ENCODE measurements around the gene ARID3B. TPM values are rescaled to one million over a fixed set of nuclear protein-coding genes. Genes with fewer than 3 reads are reported as not detected.
A peak's percentile ranks its signal among the peaks of the same experiment; 100 is the strongest.

The ARID3B gene
- total and polyA plus RNA-seq, 2 of the 13 experiments (the other 11 are each of a cell fraction or from before 2014, with no cell fraction given) = 5.3 to 12.8 TPM

DNA sequence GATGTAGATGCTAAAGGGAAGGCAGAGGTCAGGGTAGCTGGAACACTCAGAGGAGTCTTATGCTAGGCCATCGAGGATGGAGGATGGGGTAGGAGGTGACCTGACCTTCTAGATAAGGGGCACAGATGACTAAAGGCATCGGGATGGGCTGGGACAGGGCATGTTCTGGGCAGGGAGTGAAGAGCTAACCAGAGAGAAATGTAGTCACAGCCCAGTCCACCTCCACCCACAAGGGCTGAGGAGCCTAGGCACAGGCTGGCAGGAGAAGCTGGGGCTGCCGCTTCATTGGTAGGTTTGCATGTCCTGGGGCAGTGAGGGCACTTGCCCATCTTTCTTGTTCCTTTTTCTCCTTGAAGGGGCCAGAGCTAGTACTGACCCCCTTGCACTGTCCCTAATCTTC, 87.2 kb downstream of the ARID3B start:
- H3K27ac ChIP-seq (ENCODE audit: extremely low read length, insufficient read depth, low read length) = no peak overlapping the region
- no peak overlapping the region for H3K9ac ChIP-seq (ENCODE audit: insufficient read depth, low read depth, low read length)
- no peaks in the 10 kb centered on the region for H3K27me3 ChIP-seq (ENCODE audit: control insufficient read depth in 1 of 2, insufficient read depth in 2 of 2, low read length in 2 of 2)
- H2AFZ ChIP-seq (ENCODE audit: low read length) = no peak overlapping the region
- ATAC-seq (no peak), FAIRE-seq (no peak), DNase-seq (ENCODE audit: low spot score) (no peak)
- H3K4me1 ChIP-seq (ENCODE audit: insufficient read depth, low read length) = peaks cover 20% of the 10 kb centered on the region
- H3K9me3 ChIP-seq (ENCODE audit: low read length) = no peaks in the 10 kb centered on the region
- ChIA-PET POLR2A (interaction anchor here (0.6 to 1.1 kb wide), 2 partner anchors 97 to 132 kb away, joined by 3 to 5 read pairs; no protein-coding TSS in a partner anchor), CTCF (ENCODE audit: low intra/inter-chr PET ratio, low total read pairs) (no interaction called here)
- peaks cover 21% of the 10 kb centered on the region for H4K20me1 ChIP-seq (ENCODE audit: insufficient read depth, low read length)
- H3K4me2 ChIP-seq (ENCODE audit: low read depth, low read length) = no peak overlapping the region
- no peaks in the 10 kb centered on the region for H3K79me2 ChIP-seq (ENCODE audit: insufficient read depth, low read length)
- peaks cover 66 to 87% of the 10 kb centered on the region in 2 experiments for H3K36me3 ChIP-seq (replicated peaks in 1 of 2; ENCODE audit: control insufficient read depth in 1 of 2, insufficient read depth in 2 of 2, low read length in 2 of 2)
- WGBS (ENCODE audit: low lambda C conversion rate) = 87% methylated on average over 3 of the region's 3 CpGs
- in situ Hi-C loops (cut with HindIII; ENCODE audit: extremely low pct_ligation_motif_present, low pct_unique_long_range_greater_than_20kb) (no loop called here), intact Hi-C loops (cut with micrococcal nuclease; ENCODE audit: unreplicated experiment) (no loop called here)
- BruUV-seq (replicated peaks) = no TSS peak
- peak; percentile 9 for TF ChIP-seq RBM22 (optimal IDR thresholded peaks at IDR 0.05; ENCODE audit: low read length)
- TF ChIP-seq E2F5 (CRISPR knock-in tag; conservative IDR thresholded peaks at IDR 0.05) = no peak
- no peak overlapping the region for H3K4me3 ChIP-seq (replicated peaks in 1 of 3; ENCODE audit: insufficient read depth in 1 of 3, low read depth in 2 of 3, low read length in 3 of 3)

- no peak overlapping the region for H3K4me3 ChIP-seq (replicated peaks in 1 of 3; ENCODE audit: insufficient read depth in 1 of 3, low read depth in 2 of 3, low read length in 3 of 3)
- intact Hi-C loops (cut with micrococcal nuclease; ENCODE audit: unreplicated experiment) = no loop called here
- peaks cover 21% of the 10 kb centered on the region for H4K20me1 ChIP-seq (ENCODE audit: insufficient read depth, low read length)
- CTCF ChIA-PET (ENCODE audit: low intra/inter-chr PET ratio, low total read pairs) = no interaction called here
- no peaks in the 10 kb centered on the region for H3K79me2 ChIP-seq (ENCODE audit: insufficient read depth, low read length)
- H3K36me3 ChIP-seq (replicated peaks in 1 of 2; ENCODE audit: control insufficient read depth in 1 of 2, insufficient read depth in 2 of 2, low read length in 2 of 2) = peaks cover 64 to 87% of the 10 kb centered on the region in 2 experiments
- H3K27me3 ChIP-seq (ENCODE audit: control insufficient read depth in 1 of 2, insufficient read depth in 2 of 2, low read length in 2 of 2) = no peaks in the 10 kb centered on the region
- in situ Hi-C loops (cut with HindIII; ENCODE audit: extremely low pct_ligation_motif_present, low pct_unique_long_range_greater_than_20kb) = no loop called here
- H3K27ac ChIP-seq (ENCODE audit: extremely low read length, insufficient read depth, low read length) = no peak overlapping the region
- no peaks in the 10 kb centered on the region for H3K9me3 ChIP-seq (ENCODE audit: low read length)
- no TSS peak for BruUV-seq (replicated peaks)
- POLR2A ChIA-PET = interaction anchor here (0.6 to 1.1 kb wide), 2 partner anchors 96 to 131 kb away, joined by 3 to 5 read pairs; no protein-coding TSS in a partner anchor
- FAIRE-seq = no peak
- ATAC-seq = no peak
- H3K4me1 ChIP-seq (ENCODE audit: insufficient read depth, low read length) = peaks cover 20% of the 10 kb centered on the region
- no peak for DNase-seq (ENCODE audit: low spot score)
- H3K4me2 ChIP-seq (ENCODE audit: low read depth, low read length) = no peak overlapping the region
- TF ChIP-seq DNMT3B (CRISPR knock-in tag; conservative IDR thresholded peaks at IDR 0.05) (no peak), RBM22 (optimal IDR thresholded peaks at IDR 0.05; ENCODE audit: low read length) (peak; percentile 27), ZNF30 (CRISPR knock-in tag; IDR thresholded peaks at IDR 0.05) (no peak)
- no peak overlapping the region for H2AFZ ChIP-seq (ENCODE audit: low read length)
- 88% methylated on average over 4 of the region's 5 CpGs for WGBS (ENCODE audit: low lambda C conversion rate)
- H3K9ac ChIP-seq (ENCODE audit: insufficient read depth, low read depth, low read length) = no peak overlapping the region
These were observed 87.9 kb downstream of the ARID3B start for GRCh38 chr15:74628949-74629348.

Data from HepG2 (cell line).